ENCODE measurements around the gene INPP5A. TPM values are rescaled to one million over a fixed set of nuclear protein-coding genes. Genes with fewer than 3 reads are reported as not detected.
"Not testable (repeated sequence)": the region's sequence is repeated elsewhere in the genome, so short reads cannot be mapped to it uniquely, and the experiment has no call there.

INPP5A gene
- total RNA-seq, 1 donor from 2014 or later, result 105 TPM

- Histone ChIP-seq H3K27ac (replicated peaks) (no peak overlapping the region), H3K4me3 (no peak overlapping the region), H3K27me3 (ENCODE audit: low read depth) (no peaks in the 10 kb centered on the region), H3K9me3 (replicated peaks) (peaks cover 21% of the 10 kb centered on the region), H3K4me1 (peaks cover 72% of the 10 kb centered on the region), H3K36me3 (no peaks in the 10 kb centered on the region)
- no peak for DNase-seq
- TF ChIP-seq CTCF (IDR thresholded peaks at IDR 0.05; ENCODE audit: borderline replicate concordance), result no peak
- intact Hi-C loops (cut with micrococcal nuclease), result no loop called here
Measured at GRCh38 chr10:132596742-132597279, 59.2 kb downstream of the INPP5A start.

- peaks cover 64% of the 10 kb centered on the region for H3K4me1 ChIP-seq
Measured at GRCh38 chr10:132597654-132598053, 60.1 kb downstream of the INPP5A start.

GRCh38 chr10:132599023-132599618, 61.5 kb downstream of the INPP5A start:
- intact Hi-C loops (cut with micrococcal nuclease); H3K4me3 ChIP-seq; DNase-seq; H3K27me3 ChIP-seq (ENCODE audit: low read depth); H3K27ac ChIP-seq (replicated peaks); H3K36me3 ChIP-seq: not testable (repeated sequence)
- peaks cover 55% of the 10 kb centered on the region for H3K4me1 ChIP-seq
- H3K9me3 ChIP-seq (replicated peaks), result peaks cover 21% of the 10 kb centered on the region

More at GRCh38 chr10:132597654-132598053, 60.1 kb downstream of the INPP5A start:
- intact Hi-C loops (cut with micrococcal nuclease), result no loop called here
- H3K27ac ChIP-seq (replicated peaks), result no peak overlapping the region
- H3K27me3 ChIP-seq (ENCODE audit: low read depth), result no peaks in the 10 kb centered on the region
- H3K36me3 ChIP-seq, result no peaks in the 10 kb centered on the region
- no peak for TF ChIP-seq CTCF (IDR thresholded peaks at IDR 0.05; ENCODE audit: borderline replicate concordance)
- H3K9me3 ChIP-seq (replicated peaks), result peaks cover 21% of the 10 kb centered on the region
- no peak overlapping the region for H3K4me3 ChIP-seq
- DNase-seq, result no peak

GRCh38 chr10:132599732-132600131, 62.1 kb downstream of the INPP5A start:
- no peak for DNase-seq
- Histone ChIP-seq H3K27ac (replicated peaks) (no peak overlapping the region), H3K4me1 (peaks cover 55% of the 10 kb centered on the region), H3K27me3 (ENCODE audit: low read depth) (no peaks in the 10 kb centered on the region), H3K36me3 (no peaks in the 10 kb centered on the region), H3K9me3 (replicated peaks) (peaks cover 21% of the 10 kb centered on the region), H3K4me3 (no peak overlapping the region)
- TF ChIP-seq CTCF (IDR thresholded peaks at IDR 0.05; ENCODE audit: borderline replicate concordance), result no peak
- intact Hi-C loops (cut with micrococcal nuclease), result no loop called here

- H3K36me3 ChIP-seq, result no peaks in the 10 kb centered on the region
- H3K27ac ChIP-seq (replicated peaks), result no peak overlapping the region
- H3K4me3 ChIP-seq, result no peak overlapping the region
- H3K4me1 ChIP-seq, result peaks cover 50% of the 10 kb centered on the region
- no peak for TF ChIP-seq CTCF (IDR thresholded peaks at IDR 0.05; ENCODE audit: borderline replicate concordance)
- peaks cover 21% of the 10 kb centered on the region for H3K9me3 ChIP-seq (replicated peaks)
- H3K27me3 ChIP-seq (ENCODE audit: low read depth), result no peaks in the 10 kb centered on the region
- intact Hi-C loops (cut with micrococcal nuclease), result no loop called here
- no peak for DNase-seq
Measured at GRCh38 chr10:132600416-132600815, 62.8 kb downstream of the INPP5A start.

- no peak overlapping the region for H3K4me3 ChIP-seq
- DNase-seq, result no peak
- H3K27me3 ChIP-seq (ENCODE audit: low read depth), result no peaks in the 10 kb centered on the region
- no peak for TF ChIP-seq CTCF (IDR thresholded peaks at IDR 0.05; ENCODE audit: borderline replicate concordance)
- peaks cover 21% of the 10 kb centered on the region for H3K9me3 ChIP-seq (replicated peaks)
- intact Hi-C loops (cut with micrococcal nuclease), result no loop called here
- no peaks in the 10 kb centered on the region for H3K36me3 ChIP-seq
- no peak overlapping the region for H3K27ac ChIP-seq (replicated peaks)
- peaks cover 50% of the 10 kb centered on the region for H3K4me1 ChIP-seq
Measured at GRCh38 chr10:132601567-132601966, 64.0 kb downstream of the INPP5A start.

All from left ventricle myocardium inferior (tissue), 1 donor.